PC-9 (cell line): ENCODE data around the gene DNAJB2.

ENCODE experiments used
- CTCF ChIP-seq: fragments of 200-600 bp; sonication (generic); conservative IDR thresholded peaks from 2 replicates; pipeline ENCODE4 v1.6.1; 2017; ENCODE audit warnings: mixed run types, antibody characterized with exemption, mild to moderate bottlenecking, moderate library complexity
- EZH2 ChIP-seq: fragments of 200-600 bp; sonication (generic); IDR thresholded peaks from 2 replicates; pipeline ENCODE4 v1.8.0; 2017; ENCODE audit warnings: antibody characterized with exemption, low read depth

- no peak for TF ChIP-seq CTCF
- no peak for TF ChIP-seq EZH2
Measured at GRCh38 chr2:219246559-219246958, 32.6 kb upstream of the DNAJB2 start.
